ENCODE measurements around the gene PEBP1. TPM values are rescaled to one million over a fixed set of nuclear protein-coding genes. Genes with fewer than 3 reads are reported as not detected.

The PEBP1 gene
- 217 and 267 TPM in 2 replicates for total RNA-seq (2014; rRNA removed; shearing (Covaris generic))
- 345 and 350 TPM in 2 replicates for polyA plus RNA-seq (2016; fragmentation: Nextera tagmentation; extraction: Ambion mirVana)

- TF ChIP-seq EZH2phosphoT487 (IDR thresholded peaks at IDR 0.05; ENCODE audit: insufficient read depth, low read depth) (no peak), EZH2 (IDR thresholded peaks at IDR 0.05; ENCODE audit: insufficient read depth, poor library complexity, severe bottlenecking) (no peak)
- in situ Hi-C loops (cut with MboI) = loop anchor here (25.0 kb wide), 1 partner anchor 249 kb away; no protein-coding TSS in a partner anchor
Observed at GRCh38 chr12:118135788-118136558, at the start of gene PEBP1. TSS of gene PEBP1 (plus strand) at chr12:118136124. CDS start at chr12:118136210, 86 bp downstream.

GRCh38 chr12:118089782-118090181 is 46.1 kb upstream of the PEBP1 start:
- Histone ChIP-seq H2AFZ (no peak overlapping the region), H3K9ac (no peak overlapping the region), H3K4me3 (no peak overlapping the region), H3K79me2 (ENCODE audit: insufficient read depth) (no peaks in the 10 kb centered on the region), H3K9me2 (ENCODE audit: insufficient read depth) (no peaks in the 10 kb centered on the region), H3K4me1 (ENCODE audit: insufficient read depth) (no peaks in the 10 kb centered on the region), H3K4me2 (ENCODE audit: unreplicated experiment) (no peak overlapping the region), H3F3A (ENCODE audit: insufficient read depth) (no peaks in the 10 kb centered on the region), H3K36me3 (ENCODE audit: low read depth) (no peaks in the 10 kb centered on the region), H3K27ac (no peak overlapping the region), H3K9me3 (ENCODE audit: low read depth) (no peaks in the 10 kb centered on the region), H3K27me3 (replicated peaks; ENCODE audit: insufficient read depth) (no peaks in the 10 kb centered on the region), H4K20me1 (ENCODE audit: insufficient read depth) (no peaks in the 10 kb centered on the region)
- DNase-seq = no peak
- in situ Hi-C loops (cut with MboI) = no loop called here
- TF ChIP-seq EZH2phosphoT487 (IDR thresholded peaks at IDR 0.05; ENCODE audit: insufficient read depth, low read depth) = no peak
- no peak for TF ChIP-seq EZH2 (IDR thresholded peaks at IDR 0.05; ENCODE audit: insufficient read depth, poor library complexity, severe bottlenecking)
- 96 to 97% methylated on average over 9 of the region's 9 CpGs for WGBS, 2 experiments (ENCODE audit: low coverage in 1 of 2, low lambda C conversion rate in 2 of 2, missing lambda C conversion rate in 2 of 2)

More at GRCh38 chr12:118135788-118136558, at the start of gene PEBP1:
- Histone ChIP-seq H3K9me3 (ENCODE audit: low read depth) (no peaks in the 10 kb centered on the region), H3F3A (ENCODE audit: insufficient read depth) (no peaks in the 10 kb centered on the region), H3K4me3 (peak within 1 kb of the TSS; percentile 77), H3K79me2 (ENCODE audit: insufficient read depth) (peaks cover 55% of the 10 kb centered on the region), H3K9me2 (ENCODE audit: insufficient read depth) (no peaks in the 10 kb centered on the region), H2AFZ (peak within 1 kb of the TSS; percentile 86), H3K4me1 (ENCODE audit: insufficient read depth) (peaks cover 9% of the 10 kb centered on the region; the same call in 1 of the 2 replicates), H4K20me1 (ENCODE audit: insufficient read depth) (no peaks in the 10 kb centered on the region), H3K9ac (peak within 1 kb of the TSS; percentile 95), H3K27ac (peak within 1 kb of the TSS; percentile 59), H3K36me3 (ENCODE audit: low read depth) (peaks cover 15% of the 10 kb centered on the region; the same call in 1 of the 2 replicates), H3K4me2 (ENCODE audit: unreplicated experiment) (peak within 1 kb of the TSS; percentile 82), H3K27me3 (replicated peaks; ENCODE audit: insufficient read depth) (no peaks in the 10 kb centered on the region)
- peak; percentile 96 for DNase-seq
- 1% methylated on average over 58 to 70 of the region's 70 CpGs for WGBS, 2 experiments (ENCODE audit: low coverage in 1 of 2, low lambda C conversion rate in 2 of 2, missing lambda C conversion rate in 2 of 2)

GRCh38 chr12:118094039-118094438 is 41.9 kb upstream of the PEBP1 start:
- H3K4me3 ChIP-seq = no peak overlapping the region
- no peak overlapping the region for H2AFZ ChIP-seq
- no peaks in the 10 kb centered on the region for H3K79me2 ChIP-seq (ENCODE audit: insufficient read depth)
- H3K36me3 ChIP-seq (ENCODE audit: low read depth) = no peaks in the 10 kb centered on the region
- no peak for DNase-seq
- in situ Hi-C loops (cut with MboI) = no loop called here
- no peak overlapping the region for H3K27ac ChIP-seq
- no peaks in the 10 kb centered on the region for H3F3A ChIP-seq (ENCODE audit: insufficient read depth)
- H3K27me3 ChIP-seq (replicated peaks; ENCODE audit: insufficient read depth) = no peaks in the 10 kb centered on the region
- no peak overlapping the region for H3K4me2 ChIP-seq (ENCODE audit: unreplicated experiment)
- H3K4me1 ChIP-seq (ENCODE audit: insufficient read depth) = no peaks in the 10 kb centered on the region
- no peaks in the 10 kb centered on the region for H3K9me2 ChIP-seq (ENCODE audit: insufficient read depth)
- H3K9me3 ChIP-seq (ENCODE audit: low read depth) = no peaks in the 10 kb centered on the region
- TF ChIP-seq EZH2 (IDR thresholded peaks at IDR 0.05; ENCODE audit: insufficient read depth, poor library complexity, severe bottlenecking) = no peak
- no peak for TF ChIP-seq EZH2phosphoT487 (IDR thresholded peaks at IDR 0.05; ENCODE audit: insufficient read depth, low read depth)
- 71 to 84% methylated on average over 3 of the region's 3 CpGs for WGBS, 2 experiments (ENCODE audit: low coverage in 1 of 2, low lambda C conversion rate in 2 of 2, missing lambda C conversion rate in 2 of 2)
- H4K20me1 ChIP-seq (ENCODE audit: insufficient read depth) = no peaks in the 10 kb centered on the region
- H3K9ac ChIP-seq = no peak overlapping the region

GRCh38 chr12:118098401-118098800 is 37.5 kb upstream of the PEBP1 start:
- Histone ChIP-seq H3K36me3 (ENCODE audit: low read depth) (no peaks in the 10 kb centered on the region), H3K27me3 (replicated peaks; ENCODE audit: insufficient read depth) (no peaks in the 10 kb centered on the region), H3F3A (ENCODE audit: insufficient read depth) (no peaks in the 10 kb centered on the region), H3K4me1 (ENCODE audit: insufficient read depth) (no peaks in the 10 kb centered on the region), H4K20me1 (ENCODE audit: insufficient read depth) (no peaks in the 10 kb centered on the region), H3K9me3 (ENCODE audit: low read depth) (no peaks in the 10 kb centered on the region), H3K79me2 (ENCODE audit: insufficient read depth) (no peaks in the 10 kb centered on the region), H3K27ac (no peak overlapping the region), H3K9ac (no peak overlapping the region), H2AFZ (no peak overlapping the region), H3K4me3 (no peak overlapping the region), H3K4me2 (ENCODE audit: unreplicated experiment) (no peak overlapping the region), H3K9me2 (ENCODE audit: insufficient read depth) (no peaks in the 10 kb centered on the region)
- TF ChIP-seq EZH2 (IDR thresholded peaks at IDR 0.05; ENCODE audit: insufficient read depth, poor library complexity, severe bottlenecking) = no peak
- TF ChIP-seq EZH2phosphoT487 (IDR thresholded peaks at IDR 0.05; ENCODE audit: insufficient read depth, low read depth) = no peak
- in situ Hi-C loops (cut with MboI) = no loop called here
- 97 to 98% methylated on average over 3 of the region's 3 CpGs for WGBS, 2 experiments (ENCODE audit: low coverage in 1 of 2, low lambda C conversion rate in 2 of 2, missing lambda C conversion rate in 2 of 2)
- no peak for DNase-seq
